OCI-LY3 (cell line): ENCODE results near the gene HRH3.

Experiments
- H2AFZ ChIP-seq: fragments of 200-600, 300-600 bp; shearing (Covaris generic); 2 replicates; pipeline ENCODE4 v1.6.0; 2014; ENCODE audit warnings: antibody characterized with exemption, low read depth, low read length
- H3K27ac ChIP-seq: fragments of 200-600, 300-600 bp; sonication (generic); 2 replicates; pipeline ENCODE4 v1.5.1; 2014; ENCODE audit warnings: mild to moderate bottlenecking, low read length, moderate library complexity, mixed read lengths
- H3K27me3 ChIP-seq: fragments of 200-600, 300-600 bp; sonication (generic); 2 replicates; pipeline ENCODE4 v1.6.1; 2014; ENCODE audit warnings: low read depth, low read length, mixed read lengths
- H3K36me3 ChIP-seq: fragments of 200-600, 300-600 bp; sonication (generic); replicated peaks from 2 replicates; pipeline ENCODE3; 2014; ENCODE audit warnings: low read depth, low read length, mixed read lengths
- H3K4me1 ChIP-seq: fragments of 300-600, 200-600 bp; sonication (generic); 2 replicates; pipeline ENCODE4 v1.6.1; 2014; ENCODE audit warnings: low read length, mixed read lengths
- H3K4me2 ChIP-seq: fragments of 200-600, 300-600 bp; sonication (generic); 2 replicates; pipeline ENCODE4 v1.6.1; 2014; ENCODE audit warnings: low read length, mixed read lengths
- H3K4me3 ChIP-seq: fragments of 300-600, 200-600 bp; sonication (generic); 2 replicates; pipeline ENCODE4 v1.5.1; 2014; ENCODE audit warnings: antibody characterized with exemption, mild to moderate bottlenecking, low read length, moderate library complexity
- H3K79me2 ChIP-seq: fragments of 300-600, 200-600 bp; shearing (Covaris generic); 2 replicates; pipeline ENCODE4 v1.6.1; 2014; ENCODE audit warnings: mild to moderate bottlenecking, low read length, mixed read lengths
- H3K9ac ChIP-seq: fragments of 300-600, 200-600 bp; shearing (Covaris generic); 2 replicates; pipeline ENCODE4 v1.6.0; 2014; ENCODE audit warnings: mild to moderate bottlenecking, low read length, moderate library complexity
- H3K9me3 ChIP-seq: fragments of 200-600, 300-600 bp; shearing (Covaris generic); 2 replicates; pipeline ENCODE4 v1.6.1; 2014; ENCODE audit warnings: low read length, mixed read lengths; ENCODE audit not compliant: insufficient read depth
- H4K20me1 ChIP-seq: fragments of 200-600, 300-600 bp; sonication (generic); 2 replicates; pipeline ENCODE4 v1.6.1; 2016; ENCODE audit warnings: low read length, mixed read lengths; ENCODE audit not compliant: insufficient read depth
- CTCF ChIP-seq: fragments of 200-600, 300-600 bp; sonication (generic); IDR thresholded peaks from 2 replicates; pipeline ENCODE4 v1.5.1; 2014; ENCODE audit warnings: antibody characterized with exemption, low read length, low read depth
- EZH2phosphoT487 ChIP-seq: fragments of 200-600 bp; shearing (Covaris generic); IDR thresholded peaks from 2 replicates; pipeline ENCODE4 v1.6.1; 2018; ENCODE audit warnings: antibody characterized with exemption, mixed run types, low read depth

Gene HRH3

GRCh38 chr20:62167474-62167873 lies 52.6 kb downstream of the HRH3 start:
- Histone ChIP-seq H3K27ac (no peak overlapping the region), H3K4me2 (no peak overlapping the region), H3K9ac (no peak overlapping the region), H3K9me3 (no peaks in the 10 kb centered on the region), H3K27me3 (no peaks in the 10 kb centered on the region), H3K36me3 (no peaks in the 10 kb centered on the region), H4K20me1 (no peaks in the 10 kb centered on the region), H2AFZ (no peak overlapping the region), H3K4me1 (no peaks in the 10 kb centered on the region), H3K4me3 (no peak overlapping the region), H3K79me2 (no peaks in the 10 kb centered on the region)
- TF ChIP-seq CTCF (no peak), EZH2phosphoT487 (no peak)

GRCh38 chr20:62165762-62166399 lies 54.2 kb downstream of the HRH3 start:
- H3K27ac ChIP-seq = no peak overlapping the region
- H3K4me1 ChIP-seq = no peaks in the 10 kb centered on the region
- no peak overlapping the region for H3K4me2 ChIP-seq
- H3K4me3 ChIP-seq = no peak overlapping the region
- peaks cover 4% of the 10 kb centered on the region for H3K36me3 ChIP-seq
- TF ChIP-seq CTCF (no peak), EZH2phosphoT487 (no peak)
- H4K20me1 ChIP-seq = no peaks in the 10 kb centered on the region
- no peak overlapping the region for H3K9ac ChIP-seq
- H3K27me3 ChIP-seq = no peaks in the 10 kb centered on the region
- no peak overlapping the region for H2AFZ ChIP-seq
- no peaks in the 10 kb centered on the region for H3K79me2 ChIP-seq
- no peaks in the 10 kb centered on the region for H3K9me3 ChIP-seq
